GM18517 (cell line): ENCODE results near the gene TMEM35A.
A peak's percentile ranks its signal among the peaks of the same experiment; 100 is the strongest.
"Not testable (repeated sequence)": the region's sequence is repeated elsewhere in the genome, so short reads cannot be mapped to it uniquely, and the experiment has no call there.

Experiments
- ATAC-seq: cut with Tn5 transposase; IDR thresholded peaks from one replicate; pipeline ENCODE4 v1.9.1; 2021; ENCODE audit warnings: mild to moderate bottlenecking, moderate library complexity; ENCODE audit not compliant: unreplicated experiment

The TMEM35A gene, protein sequence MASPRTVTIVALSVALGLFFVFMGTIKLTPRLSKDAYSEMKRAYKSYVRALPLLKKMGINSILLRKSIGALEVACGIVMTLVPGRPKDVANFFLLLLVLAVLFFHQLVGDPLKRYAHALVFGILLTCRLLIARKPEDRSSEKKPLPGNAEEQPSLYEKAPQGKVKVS

DNA sequence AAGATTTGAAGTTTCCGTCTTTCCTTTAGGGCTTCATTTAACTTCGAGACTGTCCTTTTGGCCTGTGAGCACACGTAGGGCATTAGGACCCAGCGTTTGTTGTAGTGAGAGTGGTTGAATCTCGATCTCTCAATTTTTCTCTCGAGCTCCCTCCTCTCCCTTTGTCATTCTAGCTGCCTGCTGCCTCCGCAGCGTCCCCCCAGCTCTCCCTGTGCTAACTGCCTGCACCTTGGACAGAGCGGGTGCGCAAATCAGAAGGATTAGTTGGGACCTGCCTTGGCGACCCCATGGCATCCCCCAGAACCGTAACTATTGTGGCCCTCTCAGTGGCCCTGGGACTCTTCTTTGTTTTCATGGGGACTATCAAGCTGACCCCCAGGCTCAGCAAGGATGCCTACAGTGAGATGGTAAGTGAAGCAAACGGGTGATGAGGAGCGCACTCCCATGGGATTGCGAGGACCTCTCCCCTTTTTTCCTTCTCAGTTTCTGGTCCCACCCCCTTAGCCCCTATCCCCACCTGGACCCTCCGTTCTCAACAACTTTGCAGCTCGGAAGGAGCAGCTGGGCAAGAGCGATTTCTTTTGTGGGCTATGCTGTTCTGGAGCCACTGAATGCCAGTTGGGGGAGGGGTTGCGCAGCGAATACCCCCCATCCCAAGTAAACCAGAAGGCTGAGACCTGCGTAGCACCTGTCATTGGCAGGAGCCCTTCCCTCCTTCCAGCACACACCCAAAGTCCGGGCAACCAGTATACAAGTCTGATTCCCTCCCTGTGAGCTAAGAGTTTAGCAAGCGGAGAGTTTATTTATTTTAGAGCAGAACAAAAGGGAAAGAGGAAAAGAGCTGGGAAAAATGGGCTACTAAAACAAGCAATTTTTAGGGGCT lies at the start of gene TMEM35A:
Gene TMEM35A (plus strand): TSS at position 164 of the 883 bp plus-strand sequence. CDS start 124 bp downstream, at position 288.
- no peak for ATAC-seq

DNA sequence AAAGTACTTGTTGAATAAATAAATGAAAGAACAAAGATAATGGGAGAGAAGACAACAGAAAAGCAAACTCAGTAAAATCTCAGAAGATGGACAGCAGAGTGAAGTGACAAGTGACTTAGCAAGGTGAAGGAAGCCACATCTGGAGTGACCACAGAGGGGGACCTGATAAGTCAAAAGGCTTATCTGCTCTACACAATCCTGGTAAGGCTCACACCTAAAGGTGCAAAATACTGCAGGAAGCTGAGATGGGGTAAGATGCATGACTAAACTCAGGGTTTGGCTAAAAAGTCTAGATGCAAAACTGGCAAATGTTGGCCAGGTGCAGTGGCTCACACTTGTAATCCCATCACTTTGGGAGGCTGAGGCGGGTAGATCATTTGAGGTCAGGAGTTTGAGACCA lies 49.0 kb upstream of the TMEM35A start:
- ATAC-seq: no peak

DNA sequence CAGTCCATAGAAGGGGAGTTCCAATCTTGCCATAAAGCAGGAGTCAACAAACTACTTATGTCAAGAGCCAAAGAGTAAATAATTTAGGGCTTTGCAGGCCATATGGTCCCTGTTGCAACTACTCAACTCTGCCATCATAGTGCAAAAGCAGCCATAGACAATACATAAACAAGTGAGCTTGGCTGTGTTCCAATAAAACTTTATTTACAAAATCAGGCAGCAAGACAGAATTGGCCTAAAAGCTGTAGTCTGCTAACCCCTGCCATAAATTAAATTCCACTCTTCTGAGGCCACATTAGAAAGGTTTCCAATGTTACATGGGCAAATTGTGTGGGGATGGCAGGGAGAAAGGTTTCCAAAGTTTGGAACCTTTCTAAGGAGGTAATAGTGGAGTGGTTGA lies 41.4 kb upstream of the TMEM35A start:
- ATAC-seq: no peak

DNA sequence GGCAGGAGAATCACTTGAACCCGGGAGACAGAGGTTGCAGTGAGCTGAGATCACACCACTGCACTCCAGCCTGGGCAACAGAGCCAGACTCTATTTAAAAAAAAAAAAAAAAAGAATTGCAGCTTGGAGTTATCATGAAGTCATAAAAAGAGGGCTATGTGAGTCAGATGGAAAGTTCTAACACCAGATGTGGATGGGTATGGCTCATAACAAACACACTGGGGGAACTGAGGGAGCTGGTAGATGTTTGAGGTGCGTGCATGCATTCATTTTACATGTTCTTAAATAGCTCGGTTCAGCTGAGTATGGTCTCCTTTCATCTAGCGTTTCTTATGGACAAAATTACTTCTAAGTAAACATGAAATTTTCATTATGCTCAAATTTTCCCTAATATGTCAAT lies 38.5 kb upstream of the TMEM35A start:
- no peak for ATAC-seq

DNA sequence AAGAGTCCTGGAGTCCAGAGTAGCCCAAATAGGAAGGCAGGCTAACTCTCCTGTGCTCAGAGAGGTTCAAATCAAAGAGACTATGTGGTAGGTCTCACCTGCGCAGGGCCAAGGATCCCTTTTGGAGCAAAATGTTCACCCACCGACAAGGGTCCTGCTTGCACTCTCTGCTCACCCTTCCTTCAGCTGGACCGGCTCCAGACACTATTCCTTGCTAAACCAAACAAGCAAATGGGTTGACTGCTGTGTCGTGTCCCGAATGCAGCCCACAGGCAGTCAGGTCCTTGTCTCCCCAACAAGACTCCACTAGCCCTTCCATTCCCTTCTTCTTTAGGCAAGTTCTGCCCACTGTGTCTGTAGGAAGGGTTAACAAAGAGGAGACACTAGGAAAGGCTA lies 27.5 kb upstream of the TMEM35A start:
- no peak for ATAC-seq

DNA sequence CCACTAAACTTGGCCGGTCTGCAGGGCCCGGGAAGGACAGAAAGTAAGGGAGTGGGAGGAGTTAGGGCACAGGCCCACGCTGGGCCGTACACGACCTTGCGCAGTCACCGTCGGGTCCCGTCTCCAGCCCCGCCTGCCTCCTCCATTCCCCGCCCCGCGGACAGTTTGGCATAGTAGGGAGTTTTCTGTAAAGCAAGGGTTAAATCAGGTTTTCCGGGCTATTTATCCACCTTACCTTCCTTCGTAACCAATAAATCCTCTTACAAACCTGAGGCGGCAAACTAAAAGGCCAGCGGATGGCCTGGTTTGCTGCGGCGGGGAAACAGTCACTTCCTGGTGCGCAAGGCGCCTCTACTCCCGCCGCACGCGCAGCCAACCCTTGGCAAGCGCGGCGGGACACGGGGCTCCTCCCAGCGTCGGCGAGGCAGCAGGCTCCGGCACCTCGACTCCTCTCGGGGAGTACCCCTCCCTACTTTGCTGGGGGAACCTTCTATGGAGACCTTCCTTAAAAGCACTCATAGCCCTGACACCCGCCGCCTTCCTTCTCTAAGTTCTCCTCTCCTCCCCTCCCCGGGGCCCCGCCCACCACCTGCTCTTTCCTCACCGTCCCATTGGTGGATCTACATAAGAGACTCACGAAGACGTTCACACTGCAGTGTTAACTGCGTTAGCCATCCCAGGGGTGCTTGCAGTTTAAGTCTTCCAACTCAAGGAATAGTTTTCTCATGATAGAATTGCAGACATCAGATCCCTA lies 27.0 kb upstream of the TMEM35A start, which contains the start of gene TRMT2B:
Gene TRMT2B (minus strand): TSS at position 563 of the 754 bp plus-strand sequence. CDS start 9,822 bp downstream, outside the sequence.
- peak; percentile 84 for ATAC-seq

DNA sequence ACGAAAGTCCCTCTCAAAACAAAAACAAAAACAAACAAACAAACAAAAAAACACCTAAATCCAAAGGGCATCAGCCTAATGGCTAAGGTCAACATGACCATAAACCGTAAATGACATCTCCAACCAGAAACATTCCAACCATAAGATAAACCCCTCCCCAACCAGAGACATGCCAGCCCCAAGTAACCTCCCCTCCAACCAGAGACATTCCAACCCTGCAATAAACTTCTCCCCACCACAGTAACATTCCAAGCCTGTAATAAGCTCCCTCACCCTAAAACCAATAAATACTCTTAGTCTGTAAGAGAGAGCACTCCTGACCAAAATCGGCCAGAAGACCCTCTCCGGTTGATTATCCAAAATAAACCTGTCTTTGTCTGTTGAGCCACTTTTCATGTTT lies 22.1 kb upstream of the TMEM35A start:
- ATAC-seq: not testable (repeated sequence)

DNA sequence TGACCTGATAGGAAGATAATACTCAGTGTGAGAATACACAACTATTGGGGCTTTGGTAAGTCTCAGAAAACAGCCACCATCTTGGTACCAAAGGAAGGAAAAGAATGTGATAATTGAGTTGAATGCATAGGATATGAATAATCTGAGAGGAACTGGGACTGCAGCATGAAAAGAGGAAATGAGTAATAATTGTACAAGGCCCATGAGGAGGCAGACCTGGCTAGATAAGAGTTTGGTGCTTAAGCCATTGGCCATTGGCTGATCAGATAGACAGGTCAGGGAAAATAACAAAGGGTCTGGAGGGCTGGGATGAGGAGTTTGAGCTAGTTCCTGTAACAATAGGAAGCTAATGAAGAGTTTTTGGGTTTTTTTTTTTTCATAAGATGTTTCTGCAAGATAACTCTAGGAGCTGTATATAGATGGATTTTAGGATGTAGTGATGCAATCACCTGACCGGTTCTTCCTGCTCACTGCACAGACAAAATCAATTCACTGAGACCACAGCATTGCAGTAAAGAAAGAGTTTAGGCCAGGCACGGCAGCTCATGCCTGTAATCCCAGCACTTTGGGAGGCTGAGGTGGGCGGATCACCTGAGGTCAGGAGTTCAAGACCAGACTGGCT lies 21.5 kb upstream of the TMEM35A start:
- ATAC-seq: peak; percentile 94

DNA sequence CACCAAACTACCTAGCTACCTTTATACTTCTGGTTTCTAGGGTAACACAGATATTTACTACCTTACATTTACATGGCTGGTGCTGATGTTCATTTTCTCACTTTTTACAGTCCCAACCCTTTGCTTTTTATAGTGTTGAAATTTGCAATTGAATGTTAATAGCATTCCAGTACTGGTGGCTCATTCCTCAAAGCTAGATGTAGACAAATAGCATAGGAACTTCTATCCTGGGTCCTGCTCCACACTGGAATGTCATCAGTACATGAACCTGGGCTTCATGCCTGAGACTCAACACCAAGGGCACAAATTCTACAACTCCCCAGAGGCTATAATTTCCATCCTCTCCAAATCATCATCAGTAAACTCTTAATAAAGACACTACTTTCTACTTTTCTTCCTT lies 16.5 kb upstream of the TMEM35A start:
- no peak for ATAC-seq

DNA sequence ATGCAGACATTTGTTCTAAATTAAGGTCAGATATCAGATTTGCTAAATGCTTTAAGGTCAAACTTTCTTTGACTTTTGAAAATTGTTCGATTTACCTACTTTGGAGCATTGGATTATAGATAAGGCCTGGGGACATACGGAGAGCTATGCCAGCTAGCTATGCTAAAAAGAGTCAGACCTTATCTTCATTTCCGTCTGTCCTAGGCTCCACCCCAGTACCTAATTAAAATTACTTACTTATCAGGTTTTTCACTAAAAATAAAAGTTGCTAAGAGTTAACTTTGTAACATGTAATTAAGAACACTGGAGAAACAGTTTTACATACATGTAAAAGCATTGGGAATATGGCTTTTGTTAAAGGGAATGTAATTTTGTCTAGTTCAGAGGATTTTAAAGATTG lies 7.1 kb upstream of the TMEM35A start:
- no peak for ATAC-seq

DNA sequence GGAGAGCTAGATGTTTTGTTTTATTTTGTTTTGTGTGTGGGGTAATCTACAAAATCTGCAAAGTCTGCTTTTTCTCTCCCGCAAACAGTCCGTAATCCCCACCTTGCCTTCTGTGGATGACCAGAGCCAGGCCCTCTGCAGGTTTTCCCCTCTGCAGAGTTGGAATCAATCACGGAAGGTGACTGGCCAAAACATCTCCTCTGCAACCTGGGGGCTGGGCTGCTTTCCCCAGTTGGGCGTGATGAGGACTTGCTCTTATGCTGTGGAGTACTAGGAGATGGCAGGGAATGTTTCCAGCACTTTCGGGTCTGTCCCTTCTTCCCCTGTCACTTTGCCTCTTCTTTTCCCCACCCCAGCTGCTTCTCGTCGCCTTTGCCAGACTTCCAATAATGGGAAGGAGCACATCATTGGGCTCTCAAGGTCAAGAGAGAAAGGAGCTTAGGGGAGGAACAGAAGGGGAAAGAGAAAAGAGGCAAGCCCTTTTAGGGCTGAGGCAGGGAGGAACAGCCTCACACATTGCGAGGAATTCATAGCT lies 1.1 kb downstream of the TMEM35A start:
- no peak for ATAC-seq

DNA sequence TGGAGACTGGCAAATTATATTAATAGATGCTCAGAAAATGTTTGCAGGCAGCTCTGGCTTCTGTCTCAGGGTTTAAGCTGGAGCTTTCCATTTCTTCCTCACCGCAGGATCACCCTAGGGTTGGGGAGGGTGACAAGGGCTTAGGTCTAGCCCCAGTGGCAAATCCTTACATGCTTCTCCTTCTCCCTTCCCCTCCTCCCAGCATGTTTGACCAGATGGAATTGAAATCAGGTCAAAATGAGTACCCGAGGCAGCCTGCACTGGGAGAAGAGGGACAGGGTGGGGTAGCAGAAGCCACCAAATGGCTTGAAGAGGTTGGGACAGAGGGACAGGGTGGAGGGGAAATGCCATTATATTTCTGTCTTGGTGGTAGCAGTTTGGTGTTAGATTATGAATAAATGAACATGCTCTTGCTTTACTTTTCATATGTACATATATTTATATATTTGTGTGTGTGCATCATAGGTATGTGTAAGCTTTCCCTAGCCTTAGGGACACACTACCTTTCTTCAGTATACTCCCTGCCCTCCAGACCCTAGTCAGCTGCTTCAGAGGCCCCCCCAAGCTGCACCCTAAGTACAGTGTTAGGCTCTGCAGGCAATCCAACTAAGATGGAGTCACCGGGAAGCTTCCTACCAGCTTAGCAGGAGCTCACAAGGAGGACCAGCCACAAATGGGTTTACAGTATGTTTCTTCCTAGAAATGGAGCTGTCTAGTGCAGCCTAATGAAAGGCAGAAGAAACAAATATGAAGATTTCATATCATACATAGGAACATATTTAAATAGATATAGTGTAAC lies 1.8 kb downstream of the TMEM35A start:
- no peak for ATAC-seq

DNA sequence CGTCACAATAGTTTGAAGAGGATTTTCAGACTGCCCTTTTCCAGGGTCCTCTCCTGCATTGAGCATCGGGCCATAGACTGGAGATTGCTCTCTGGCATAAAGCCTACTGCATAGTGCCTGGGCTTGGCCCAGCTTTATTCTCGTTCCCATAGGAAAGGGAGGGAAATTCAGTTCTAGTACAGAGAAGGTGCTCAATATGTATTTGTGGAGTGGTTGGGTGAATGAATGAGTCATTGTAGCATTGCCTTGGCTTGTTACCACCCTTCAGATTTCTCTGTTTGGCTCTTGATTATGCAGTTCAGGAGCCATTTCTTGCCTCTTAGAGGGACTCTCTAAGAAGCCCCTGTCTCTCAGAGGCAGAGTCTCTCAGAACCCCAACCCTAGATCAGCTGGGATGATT lies 2.6 kb downstream of the TMEM35A start:
- ATAC-seq: no peak

DNA sequence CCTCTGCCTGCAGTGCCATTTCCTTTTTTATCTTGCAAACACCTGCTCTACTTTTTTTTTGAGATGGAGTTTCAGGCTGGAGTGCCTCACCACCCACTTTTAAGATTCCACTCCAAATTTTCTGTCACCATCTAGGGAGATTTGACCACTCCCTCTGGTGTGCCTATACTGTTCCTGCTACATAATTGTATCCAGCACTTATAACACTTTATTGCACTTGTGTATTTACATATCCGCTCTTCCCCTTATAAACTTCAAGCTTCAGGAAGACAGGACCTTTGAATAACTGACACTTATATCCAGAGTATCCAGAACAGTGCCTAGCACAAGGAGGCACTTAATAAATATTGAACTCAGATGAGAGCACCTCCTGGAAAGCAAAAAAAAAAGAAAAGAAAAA lies 13.1 kb downstream of the TMEM35A start:
- ATAC-seq: no peak

DNA sequence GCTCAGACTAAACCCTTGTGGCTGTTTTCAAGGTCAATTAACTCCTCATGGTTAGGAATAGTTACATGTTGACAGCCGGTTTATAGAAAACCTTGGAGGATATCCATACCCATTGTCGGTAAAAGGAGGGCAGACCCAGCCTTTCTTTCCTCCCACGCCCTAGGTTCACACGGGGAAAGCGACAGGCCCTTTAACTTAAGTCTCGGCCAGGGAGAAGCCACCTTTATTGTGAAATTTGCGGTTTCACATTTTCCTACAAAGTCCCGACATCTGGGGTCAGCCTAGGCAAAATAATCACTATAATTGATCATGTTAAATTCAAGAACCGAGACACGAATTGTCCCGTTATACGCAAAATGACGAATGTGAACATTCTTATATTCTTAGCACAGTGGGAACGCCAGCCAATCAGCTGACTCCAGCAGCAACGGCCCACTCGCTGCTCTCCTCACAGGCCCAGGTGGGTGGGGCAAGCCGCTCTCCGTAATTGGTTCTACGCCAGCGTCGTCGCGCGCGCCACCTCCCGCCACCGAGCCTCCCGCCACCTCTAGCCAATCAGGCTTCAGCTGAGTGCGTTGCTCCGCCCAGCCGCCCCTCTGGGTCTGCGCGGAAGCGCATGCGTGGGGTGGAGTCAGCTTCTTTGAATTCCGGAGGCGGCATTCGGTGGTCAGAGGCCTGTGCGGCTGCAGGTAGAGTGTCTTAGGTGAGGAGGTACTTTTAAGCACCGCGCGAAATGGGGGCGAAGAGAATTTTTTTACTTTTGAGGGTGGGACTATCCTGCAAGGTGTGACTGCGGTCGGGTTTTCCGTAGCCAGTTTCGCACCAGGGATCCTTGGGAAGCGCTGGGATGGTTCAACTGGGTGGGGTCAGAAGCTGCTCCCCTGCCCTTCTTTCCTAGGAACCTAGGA lies 19.1 kb downstream of the TMEM35A start, which contains the start of gene CENPI:
Gene CENPI (plus strand): TSS at position 659 of the 908 bp plus-strand sequence. CDS start 2,867 bp downstream, outside the sequence.
- ATAC-seq: peak; percentile 96

DNA sequence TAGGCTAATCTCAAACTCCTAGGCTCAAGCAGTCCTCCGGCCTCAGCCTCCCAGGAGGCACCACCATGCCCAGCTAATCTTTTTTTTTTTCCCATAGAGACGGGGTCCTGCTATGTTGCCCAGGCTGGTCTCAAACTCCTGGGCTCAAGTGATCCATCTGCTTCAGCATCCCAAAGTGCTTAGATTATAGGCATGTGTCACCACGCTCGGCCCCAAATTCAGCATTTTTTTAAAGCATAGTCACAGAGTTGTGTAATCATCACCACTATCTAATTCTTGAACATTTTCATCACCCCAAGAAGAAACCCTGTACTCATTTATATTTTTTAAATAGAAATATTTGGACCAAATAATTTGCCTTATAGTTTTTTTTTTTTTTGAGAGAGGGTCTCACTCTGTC lies 29.6 kb downstream of the TMEM35A start:
- no peak for ATAC-seq

DNA sequence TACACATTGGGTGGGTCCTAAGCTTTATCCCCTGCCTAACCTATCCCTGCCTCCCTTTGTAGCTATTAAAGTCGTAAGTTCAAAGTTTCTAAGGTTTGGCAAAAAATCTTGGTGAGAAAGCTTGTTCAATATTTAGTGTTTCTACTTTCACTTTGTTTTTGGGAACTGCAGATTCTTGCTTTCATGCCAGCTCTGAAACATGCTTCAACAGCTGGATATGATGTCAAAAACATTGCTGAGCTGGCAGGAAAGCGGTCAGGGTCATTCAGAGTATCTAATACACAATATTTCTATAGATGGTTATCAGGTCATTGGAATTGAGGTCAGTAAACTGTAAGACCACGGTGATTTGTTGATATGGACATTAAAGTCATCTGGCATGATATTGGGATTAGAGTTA lies 39.0 kb downstream of the TMEM35A start:
- no peak for ATAC-seq

DNA sequence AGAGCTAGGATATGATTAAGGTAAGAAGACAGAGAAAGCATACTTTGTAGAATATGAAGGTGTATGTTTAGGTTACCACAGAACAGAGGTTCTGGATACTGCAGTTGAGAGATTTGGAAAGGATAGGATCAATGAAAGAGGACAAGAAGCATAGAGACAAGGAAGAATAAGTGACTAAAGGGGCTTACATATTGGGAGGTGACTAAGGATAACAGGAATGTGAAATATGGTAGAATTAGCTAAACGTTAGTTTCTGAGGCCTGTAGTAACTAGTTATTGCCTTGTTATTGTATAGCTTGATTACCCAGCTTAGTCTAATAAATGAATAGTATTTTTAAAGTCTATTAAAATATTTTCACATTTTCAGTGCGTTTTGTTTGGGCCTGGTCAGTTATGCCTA lies 57.6 kb downstream of the TMEM35A start:
- no peak for ATAC-seq
